Ascending aorta (tissue), 2 donors: Measurements from ENCODE around the gene PMAIP1. TPM values are rescaled to one million over a fixed set of nuclear protein-coding genes. Genes with fewer than 3 reads are reported as not detected.

Experiments used
- DNase-seq, 2 donors: peaks; one replicate each; pipeline ENCODE4 v3.0.0-alpha.2; 2019; ENCODE audit warnings: low spot score in 2 of 2
- H3K27ac ChIP-seq, 2 donors: fragments of 200-600 bp; sonication (generic); one replicate each; pipeline ENCODE4 v1.5.1; 2016 to 2017; ENCODE audit warnings: mild to moderate bottlenecking in 1 of 2
- H3K27me3 ChIP-seq: fragments of 200-600 bp; sonication (generic); one replicate; pipeline ENCODE4 v1.5.1; 2017
- H3K36me3 ChIP-seq, 2 donors: fragments of 200-600 bp; sonication (generic); one replicate each; pipeline ENCODE4 v1.5.1; 2016
- H3K4me1 ChIP-seq, 2 donors: fragments of 200-600 bp; sonication (generic); one replicate each; pipeline ENCODE4 v1.5.1; 2016 to 2017; ENCODE audit warnings: mild to moderate bottlenecking in 1 of 2
- H3K4me3 ChIP-seq, 2 donors: fragments of 200-600 bp; sonication (generic); one replicate each; pipeline ENCODE4 v1.5.1; 2016 to 2017; ENCODE audit warnings: mild to moderate bottlenecking in 1 of 2
- H3K9me3 ChIP-seq, 2 donors: fragments of 200-600 bp; sonication (generic); one replicate each; pipeline ENCODE4 v1.5.1; 2016
- CTCF ChIP-seq, 3 experiments: fragments of 200-600 bp in 2 of 3; fragments of 450-650 bp in 1 of 3; sonication (generic) in 2 of 3; IDR thresholded peaks; one replicate each; pipeline ENCODE4 v1.5.1; 2016 to 2019; ENCODE audit warnings: antibody characterized with exemption in 3 of 3, mild to moderate bottlenecking in 1 of 3, moderate library complexity in 1 of 3
- intact Hi-C: fragments of 100-400 bp; cut with DNase I; formaldehyde crosslinking; loops from one replicate; pipeline ENCODE4 v1.15.1; 2023
- total RNA-seq: library from RNA; depleted of rRNA; stranded (reverse); fragments of >200 nt; gene quantifications from one replicate; pipeline ENCODE4 v1.1.0, GENCODE V29; 2016

PMAIP1 gene
- total RNA-seq, 1 donor from 2014 or later = not detected

- Histone ChIP-seq H3K27ac (no peak overlapping the region), H3K9me3 (no peaks in the 10 kb centered on the region), H3K27me3 (no peaks in the 10 kb centered on the region), H3K4me3 (no peak overlapping the region), H3K36me3 (no peaks in the 10 kb centered on the region), H3K4me1 (no peaks in the 10 kb centered on the region)
- no peak for TF ChIP-seq CTCF (IDR thresholded peaks at IDR 0.05)
- intact Hi-C loops = no loop called here
- DNase-seq = no peak
These were observed 21.6 kb downstream of the PMAIP1 start for GRCh38 chr18:59921384-59921891.

GRCh38 chr18:59923539-59924196, 23.9 kb downstream of the PMAIP1 start:
- no peaks in the 10 kb centered on the region for H3K36me3 ChIP-seq
- intact Hi-C loops = no loop called here
- no peak for DNase-seq

GRCh38 chr18:59926131-59926530, 26.3 kb downstream of the PMAIP1 start:
- DNase-seq = no peak
- no peaks in the 10 kb centered on the region for H3K4me1 ChIP-seq
- no peaks in the 10 kb centered on the region for H3K27me3 ChIP-seq
- H3K4me3 ChIP-seq = no peak overlapping the region
- TF ChIP-seq CTCF (IDR thresholded peaks at IDR 0.05) = no peak
- no peaks in the 10 kb centered on the region for H3K9me3 ChIP-seq
- H3K36me3 ChIP-seq = no peaks in the 10 kb centered on the region
- H3K27ac ChIP-seq = no peak overlapping the region
- intact Hi-C loops = no loop called here

More at GRCh38 chr18:59923539-59924196, 23.9 kb downstream of the PMAIP1 start:
- H3K9me3 ChIP-seq = no peaks in the 10 kb centered on the region
- no peaks in the 10 kb centered on the region for H3K27me3 ChIP-seq
- no peak for TF ChIP-seq CTCF (IDR thresholded peaks at IDR 0.05)
- H3K4me3 ChIP-seq = no peak overlapping the region
- no peak overlapping the region for H3K27ac ChIP-seq
- no peaks in the 10 kb centered on the region for H3K4me1 ChIP-seq

- Histone ChIP-seq H3K36me3 (no peaks in the 10 kb centered on the region), H3K27ac (no peak overlapping the region), H3K4me3 (no peak overlapping the region), H3K9me3 (no peaks in the 10 kb centered on the region), H3K27me3 (no peaks in the 10 kb centered on the region), H3K4me1 (no peaks in the 10 kb centered on the region)
- intact Hi-C loops = no loop called here
- no peak for DNase-seq
- no peak for TF ChIP-seq CTCF (IDR thresholded peaks at IDR 0.05)
These were observed 27.5 kb downstream of the PMAIP1 start for GRCh38 chr18:59927246-59927825.

- DNase-seq = no peak
- Histone ChIP-seq H3K4me3 (no peak overlapping the region), H3K36me3 (no peaks in the 10 kb centered on the region), H3K27ac (no peak overlapping the region), H3K4me1 (no peaks in the 10 kb centered on the region), H3K27me3 (no peaks in the 10 kb centered on the region), H3K9me3 (no peaks in the 10 kb centered on the region)
- no peak for TF ChIP-seq CTCF (IDR thresholded peaks at IDR 0.05)
- intact Hi-C loops = no loop called here
These were observed 28.4 kb downstream of the PMAIP1 start for GRCh38 chr18:59928201-59928600.
